HG02759 (cell line): ENCODE data around the gene MYOG.

Source experiments
- ATAC-seq: cut with Tn5 transposase; IDR thresholded peaks from one replicate; pipeline ENCODE4 v1.9.1; 2021; ENCODE audit warnings: mild to moderate bottlenecking, moderate library complexity; ENCODE audit not compliant: unreplicated experiment

MYOG gene

DNA sequence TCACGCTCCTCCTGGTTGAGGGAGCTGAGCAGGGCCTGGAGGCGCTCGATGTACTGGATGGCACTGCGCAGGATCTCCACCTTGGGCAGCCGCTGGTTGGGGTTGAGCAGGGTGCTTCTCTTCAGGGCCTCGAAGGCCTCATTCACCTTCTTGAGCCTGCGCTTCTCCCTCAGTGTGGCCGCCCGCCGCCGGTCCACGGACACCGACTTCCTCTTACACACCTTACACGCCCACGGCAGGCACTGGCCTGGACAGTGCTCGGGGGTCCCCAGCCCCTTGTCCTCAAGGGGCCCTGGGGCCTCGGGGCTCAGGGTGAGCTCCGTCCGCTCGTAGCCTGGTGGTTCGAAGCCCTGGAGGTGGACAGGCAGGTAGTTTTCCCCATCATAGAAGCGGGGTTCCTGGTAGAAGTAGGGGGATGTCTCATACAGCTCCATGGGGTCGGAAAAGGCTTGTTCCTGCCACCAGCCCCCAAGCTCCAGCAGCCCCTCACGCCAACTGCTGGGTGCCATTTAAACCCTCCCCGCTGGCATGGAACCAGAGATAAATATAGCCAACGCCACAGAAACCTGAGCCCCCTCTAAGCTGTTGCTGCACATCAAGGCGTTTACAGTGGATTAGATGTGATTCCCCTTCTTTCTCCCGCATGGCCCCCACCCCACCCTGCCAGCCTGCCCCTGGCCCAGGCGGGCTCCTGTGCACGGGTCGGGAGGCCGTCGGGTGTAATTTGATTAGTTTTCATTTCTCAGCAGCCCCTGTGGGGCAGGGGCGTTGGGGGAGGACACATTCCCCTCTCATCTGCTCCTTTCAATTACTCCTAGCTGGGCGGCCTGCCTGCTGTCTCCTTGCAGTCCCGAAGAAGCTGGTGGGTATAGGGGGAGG, at the start of gene MYOG:
Gene MYOG, minus strand, starts transcription at position 485 of the 879 bp plus-strand sequence. Its CDS starts 51 bp downstream, at position 434.
- ATAC-seq, result no peak

GRCh38 chr1:203133970-203134725, 48.3 kb upstream of the MYOG start:
- ATAC-seq, result no peak

- ATAC-seq, result no peak
Observed at GRCh38 chr1:203131548-203132200, 45.9 kb upstream of the MYOG start.

DNA sequence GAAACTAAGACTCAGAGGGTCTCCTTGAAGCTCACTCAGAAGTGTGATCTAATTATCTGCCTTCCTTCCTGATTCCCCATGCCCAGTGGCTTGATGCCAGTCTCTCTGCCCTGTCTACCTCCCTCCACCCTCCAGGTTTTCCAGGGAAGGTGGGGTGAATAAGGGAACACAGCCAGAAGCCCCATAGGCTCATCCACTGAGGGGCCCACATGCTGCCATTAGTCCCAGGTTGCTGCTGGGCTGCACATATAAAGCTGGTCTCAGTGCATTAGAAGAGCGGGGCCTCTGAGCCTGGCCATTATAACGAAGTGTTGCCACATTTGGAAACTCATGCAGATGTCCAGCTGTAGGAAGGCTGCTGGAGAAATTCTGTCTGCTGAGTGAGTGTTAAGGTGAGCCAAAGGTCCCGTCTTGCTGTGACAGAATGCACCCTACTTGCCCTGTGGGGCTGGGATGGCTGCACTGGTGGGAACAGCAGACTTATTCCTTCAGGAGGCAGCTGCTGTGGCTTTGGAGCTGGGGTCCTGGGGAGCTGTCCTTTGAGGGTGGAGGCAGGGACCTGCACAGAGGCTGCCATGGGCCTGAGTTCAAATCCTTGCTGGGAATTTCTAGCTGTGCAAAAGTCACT, 44.7 kb upstream of the MYOG start:
- ATAC-seq, result no peak

DNA sequence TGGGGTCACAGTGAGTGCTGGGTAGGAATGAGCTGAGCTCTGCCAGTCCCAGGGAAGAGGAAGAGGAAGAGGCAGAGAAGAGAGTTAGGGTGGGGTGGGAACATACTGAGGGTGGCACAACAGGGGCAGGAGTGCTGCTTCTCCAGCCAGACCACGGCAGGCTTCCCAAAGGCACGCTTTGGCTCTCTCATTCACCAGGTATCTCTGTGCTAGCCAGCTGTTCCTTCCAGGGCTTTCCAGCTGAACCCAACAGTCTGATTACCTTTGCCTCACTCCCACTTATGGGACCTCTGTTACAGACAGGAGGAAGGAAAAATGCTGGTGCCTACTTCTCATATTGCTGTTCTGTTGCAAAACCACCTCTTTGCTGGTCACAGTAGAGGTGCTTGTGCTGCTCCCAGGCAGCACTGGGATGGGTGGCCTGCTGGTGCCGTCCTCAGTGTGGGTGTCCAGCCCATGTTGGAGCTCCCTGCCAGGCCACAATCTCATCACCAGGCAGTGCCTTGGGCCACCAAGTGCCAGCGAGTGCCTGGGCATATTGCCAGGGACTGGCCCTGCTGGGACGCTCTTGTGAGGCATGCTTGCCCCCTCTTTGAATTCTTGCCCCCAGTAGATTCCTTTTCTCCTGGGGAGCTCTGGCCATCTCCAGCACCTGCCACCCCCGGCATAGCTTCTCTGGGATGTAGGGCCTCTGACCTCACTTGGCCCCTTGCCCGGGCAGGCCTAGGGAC, 43.9 kb upstream of the MYOG start:
- no peak for ATAC-seq

DNA sequence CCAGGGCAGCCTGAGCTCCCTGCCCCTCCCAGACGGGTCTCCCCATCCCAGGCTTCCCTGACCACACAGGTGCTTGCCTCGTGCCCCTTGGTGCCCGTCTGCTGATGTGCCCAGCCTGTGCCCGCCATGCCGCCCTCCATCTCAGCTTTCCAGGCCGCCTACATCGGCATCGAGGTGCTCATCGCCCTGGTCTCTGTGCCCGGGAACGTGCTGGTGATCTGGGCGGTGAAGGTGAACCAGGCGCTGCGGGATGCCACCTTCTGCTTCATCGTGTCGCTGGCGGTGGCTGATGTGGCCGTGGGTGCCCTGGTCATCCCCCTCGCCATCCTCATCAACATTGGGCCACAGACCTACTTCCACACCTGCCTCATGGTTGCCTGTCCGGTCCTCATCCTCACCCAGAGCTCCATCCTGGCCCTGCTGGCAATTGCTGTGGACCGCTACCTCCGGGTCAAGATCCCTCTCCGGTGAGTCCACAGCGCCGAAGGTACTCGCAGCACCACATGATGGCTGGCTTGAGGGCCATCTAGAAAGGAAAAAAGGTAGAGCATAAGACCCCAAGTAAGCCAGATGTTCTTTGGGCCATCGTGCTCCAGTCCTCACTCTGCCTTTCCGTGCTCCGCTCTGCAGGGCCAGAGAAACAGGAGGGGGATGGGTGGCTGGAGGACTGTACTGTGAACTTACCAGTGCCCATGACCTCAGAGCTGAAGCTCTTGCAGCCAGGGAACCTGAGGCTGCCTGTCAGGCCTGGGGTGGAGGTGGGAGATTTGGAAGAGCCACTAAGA, 43.1 kb upstream of the MYOG start:
- no peak for ATAC-seq

DNA sequence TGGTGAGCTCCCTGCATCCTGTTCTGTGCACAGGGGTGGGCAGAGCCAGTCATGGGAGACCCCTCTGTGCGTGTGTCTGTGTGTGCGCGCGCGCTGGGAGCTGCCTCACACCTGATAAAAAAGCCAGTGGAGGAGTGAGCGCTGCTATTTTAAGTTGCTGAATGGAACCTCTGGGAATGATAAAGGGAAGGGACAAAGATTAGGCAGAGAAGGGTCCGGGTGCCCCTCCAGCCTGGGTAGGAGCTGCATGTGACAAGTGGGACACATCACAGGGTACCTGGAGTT, 42.6 kb upstream of the MYOG start:
- ATAC-seq, result no peak

GRCh38 chr1:203127666-203128430, 42.0 kb upstream of the MYOG start, which contains the start of gene ADORA1:
Gene ADORA1 (plus strand): TSS chr1:203127726. CDS start chr1:203128842, 1,116 bp downstream.
- no peak for ATAC-seq

GRCh38 chr1:203126866-203127665, 41.3 kb upstream of the MYOG start:
- ATAC-seq, result no peak

GRCh38 chr1:203126151-203126865, 40.5 kb upstream of the MYOG start:
- no peak for ATAC-seq

- no peak for ATAC-seq
Observed at GRCh38 chr1:203124546-203125317, 38.9 kb upstream of the MYOG start.

- ATAC-seq, result no peak
Observed at GRCh38 chr1:203124011-203124410, 38.2 kb upstream of the MYOG start.

GRCh38 chr1:203122159-203122558, 36.3 kb upstream of the MYOG start:
- ATAC-seq, result no peak

DNA sequence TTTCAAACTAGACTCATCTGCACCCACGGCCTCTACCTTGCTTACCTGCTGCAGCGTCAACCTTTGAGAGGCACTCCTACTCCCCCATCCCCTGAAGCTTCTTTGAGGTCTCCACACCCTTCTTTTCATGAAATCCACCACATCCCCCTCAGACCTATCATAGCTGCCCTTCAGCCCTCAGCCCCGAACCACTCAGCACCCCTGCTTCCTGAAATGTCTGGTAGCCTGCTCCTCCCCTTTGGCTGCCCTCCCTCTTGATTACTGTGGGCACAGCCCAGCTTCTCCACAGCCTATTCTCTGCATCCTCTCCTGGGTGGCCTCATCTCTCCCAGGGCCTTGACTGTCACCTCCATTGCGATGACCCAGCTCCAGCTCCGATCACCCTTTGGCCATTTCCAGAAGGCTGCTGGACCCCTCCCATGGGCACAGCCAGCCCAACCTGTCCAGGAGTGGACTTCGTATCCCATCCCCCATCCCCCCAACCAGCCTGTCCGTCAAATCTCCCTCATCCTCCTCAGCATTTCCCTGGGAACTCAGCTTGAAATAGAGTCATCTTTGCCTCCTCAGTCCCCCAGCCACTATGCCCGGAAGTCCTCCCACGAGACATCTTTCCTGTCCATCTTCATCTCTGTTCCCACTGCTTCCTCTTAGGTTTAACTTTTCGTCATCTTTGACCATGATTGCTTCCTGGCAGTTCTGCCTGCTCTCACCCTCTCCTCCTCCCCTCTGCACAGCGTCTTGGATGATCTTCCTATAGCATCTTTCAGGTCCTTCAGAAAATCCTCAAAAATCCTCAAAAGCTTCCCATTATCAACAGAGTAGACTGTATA, 35.6 kb upstream of the MYOG start:
- ATAC-seq, result no peak

GRCh38 chr1:203120325-203121153, 34.7 kb upstream of the MYOG start:
- no peak for ATAC-seq
